HCT116 (cell line): ENCODE data around the gene CCDC82.

ENCODE experiments used
- CBX3 ChIP-seq: IDR thresholded peaks from 2 replicates; pipeline ENCODE4 v1.6.1; 2012; ENCODE audit warnings: low read depth
- EGR1 ChIP-seq: IDR thresholded peaks from 2 replicates; pipeline ENCODE4 v1.6.1; 2012; ENCODE audit warnings: low read depth
- EZH2 ChIP-seq: fragments of 200-600 bp; sonication (generic); IDR thresholded peaks from 2 replicates; pipeline ENCODE4 v1.6.1; 2017; ENCODE audit warnings: antibody characterized with exemption, mixed run types
- FOSL1 ChIP-seq: IDR thresholded peaks from 2 replicates; pipeline ENCODE4 v1.6.1; 2012; ENCODE audit warnings: low read depth
- POLR2A ChIP-seq: IDR thresholded peaks from 2 replicates; pipeline ENCODE4 v1.7.0; 2011; ENCODE audit warnings: borderline replicate concordance; ENCODE audit not compliant: insufficient read depth, insufficient read length; ENCODE audit errors: extremely low read depth
- POLR2AphosphoS5 ChIP-seq: IDR thresholded peaks from 2 replicates; pipeline ENCODE4 v1.6.1; 2011; ENCODE audit warnings: mild to moderate bottlenecking, low read depth, low read length, moderate library complexity
- RAD21 ChIP-seq: IDR thresholded peaks from 2 replicates; pipeline ENCODE4 v1.6.1; 2012; ENCODE audit warnings: low read depth, mild to moderate bottlenecking
- YY1 ChIP-seq: IDR thresholded peaks from 2 replicates; pipeline ENCODE4 v1.6.1; 2011; ENCODE audit warnings: low read length, low read depth, moderate library complexity, mild to moderate bottlenecking; ENCODE audit not compliant: insufficient replicate concordance; ENCODE audit errors: extremely low read depth
- ZNF274 ChIP-seq: fragments of 200-500 bp; sonication (Bioruptor generic); IDR thresholded peaks from 2 replicates; pipeline ENCODE4 v1.6.1; 2014; ENCODE audit warnings: mild to moderate bottlenecking, low read depth, low read length, inconsistent platforms
- TF ChIP-seq, protein P1 (sequence below), 3 experiments: fragments of 200-600 bp in 1 of 3; sonication (generic) in 1 of 3; IDR thresholded peaks in 2 of 3; conservative IDR thresholded peaks in 1 of 3; 2 replicates each; pipeline ENCODE4 v1.5.1; 2012 to 2017; ENCODE audit warnings: low read depth in 2 of 3, low read length in 2 of 3, antibody characterized with exemption in 1 of 3, borderline replicate concordance in 1 of 3, control low read depth in 1 of 3, mild to moderate bottlenecking in 1 of 3, mixed read lengths in 1 of 3, mixed run types in 1 of 3, moderate library complexity in 1 of 3; ENCODE audit not compliant: insufficient read depth in 1 of 3
- TF ChIP-seq, protein P2 (sequence below): IDR thresholded peaks from 2 replicates; pipeline ENCODE4 v1.6.1; 2012

DNA sequence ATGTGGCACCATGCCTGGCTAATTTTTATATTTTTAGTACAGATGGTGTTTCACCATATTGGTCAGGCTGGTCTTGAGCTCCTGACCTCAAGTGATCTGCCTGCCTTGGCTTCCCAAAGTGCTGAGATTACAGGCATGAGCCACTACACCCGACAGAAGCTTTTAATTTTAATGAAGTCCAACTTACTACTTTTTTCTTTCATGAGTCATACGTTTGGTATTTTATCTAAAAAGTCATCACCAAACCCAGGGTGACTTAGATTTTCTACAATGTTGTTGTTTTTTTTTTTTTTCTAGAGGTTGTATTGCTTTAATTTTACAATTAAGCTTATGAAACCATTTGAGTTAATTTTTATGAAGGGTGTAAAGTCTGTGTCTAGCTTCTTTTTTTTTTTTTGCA is 35.0 kb upstream of the CCDC82 start:
- TF ChIP-seq, protein P1, sequence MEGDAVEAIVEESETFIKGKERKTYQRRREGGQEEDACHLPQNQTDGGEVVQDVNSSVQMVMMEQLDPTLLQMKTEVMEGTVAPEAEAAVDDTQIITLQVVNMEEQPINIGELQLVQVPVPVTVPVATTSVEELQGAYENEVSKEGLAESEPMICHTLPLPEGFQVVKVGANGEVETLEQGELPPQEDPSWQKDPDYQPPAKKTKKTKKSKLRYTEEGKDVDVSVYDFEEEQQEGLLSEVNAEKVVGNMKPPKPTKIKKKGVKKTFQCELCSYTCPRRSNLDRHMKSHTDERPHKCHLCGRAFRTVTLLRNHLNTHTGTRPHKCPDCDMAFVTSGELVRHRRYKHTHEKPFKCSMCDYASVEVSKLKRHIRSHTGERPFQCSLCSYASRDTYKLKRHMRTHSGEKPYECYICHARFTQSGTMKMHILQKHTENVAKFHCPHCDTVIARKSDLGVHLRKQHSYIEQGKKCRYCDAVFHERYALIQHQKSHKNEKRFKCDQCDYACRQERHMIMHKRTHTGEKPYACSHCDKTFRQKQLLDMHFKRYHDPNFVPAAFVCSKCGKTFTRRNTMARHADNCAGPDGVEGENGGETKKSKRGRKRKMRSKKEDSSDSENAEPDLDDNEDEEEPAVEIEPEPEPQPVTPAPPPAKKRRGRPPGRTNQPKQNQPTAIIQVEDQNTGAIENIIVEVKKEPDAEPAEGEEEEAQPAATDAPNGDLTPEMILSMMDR (IDR thresholded peaks at IDR 0.05 in 2 of 3, conservative IDR thresholded peaks at IDR 0.05 in 1 of 3; ENCODE audit: borderline replicate concordance in 1 of 3, insufficient read depth in 1 of 3, low read depth in 2 of 3, low read length in 2 of 3): no peak
- TF ChIP-seq EZH2 (no peak), CBX3 (no peak), ZNF274 (no peak), POLR2A (no peak), YY1 (no peak), POLR2AphosphoS5 (no peak), EGR1 (no peak), RAD21 (no peak), FOSL1 (no peak)
- TF ChIP-seq, protein P2, sequence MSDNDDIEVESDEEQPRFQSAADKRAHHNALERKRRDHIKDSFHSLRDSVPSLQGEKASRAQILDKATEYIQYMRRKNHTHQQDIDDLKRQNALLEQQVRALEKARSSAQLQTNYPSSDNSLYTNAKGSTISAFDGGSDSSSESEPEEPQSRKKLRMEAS: no peak
